ENCODE results near the gene ATP5F1E. TPM values are rescaled to one million over a fixed set of nuclear protein-coding genes. Genes with fewer than 3 reads are reported as not detected.

Gene ATP5F1E
- total RNA-seq, 2 donors from 2014 or later: 41.3 to 42.0 TPM

- H3K27me3 ChIP-seq: no peaks in the 10 kb centered on the region
- H3K9me3 ChIP-seq: no peaks in the 10 kb centered on the region
- no peak overlapping the region for H3K27ac ChIP-seq
- TF ChIP-seq CTCF (IDR thresholded peaks at IDR 0.05): no peak
- H3K36me3 ChIP-seq: peaks cover 79% of the 10 kb centered on the region
- H3K4me3 ChIP-seq: no peak overlapping the region
- H3K4me1 ChIP-seq: peaks cover 0 to 7% of the 10 kb centered on the region in 2 donors
- no peak for DNase-seq (ENCODE audit: low spot score)
Observed at GRCh38 chr20:58997141-58997770, 34.9 kb downstream of the ATP5F1E start.

- H3K4me1 ChIP-seq: peaks cover 0 to 7% of the 10 kb centered on the region in 2 donors
- peaks cover 81% of the 10 kb centered on the region for H3K36me3 ChIP-seq
- no peak for DNase-seq (ENCODE audit: low spot score)
- no peaks in the 10 kb centered on the region for H3K9me3 ChIP-seq
- no peaks in the 10 kb centered on the region for H3K27me3 ChIP-seq
- no peak overlapping the region for H3K27ac ChIP-seq
- no peak for TF ChIP-seq CTCF (IDR thresholded peaks at IDR 0.05)
- no peak overlapping the region for H3K4me3 ChIP-seq
Observed at GRCh38 chr20:58996226-58996611, 35.9 kb downstream of the ATP5F1E start.

- TF ChIP-seq CTCF (IDR thresholded peaks at IDR 0.05): no peak
- Histone ChIP-seq H3K27ac (no peak overlapping the region), H3K27me3 (no peaks in the 10 kb centered on the region), H3K9me3 (no peaks in the 10 kb centered on the region), H3K4me3 (no peak overlapping the region), H3K36me3 (peaks cover 81% of the 10 kb centered on the region), H3K4me1 (peaks cover 0 to 7% of the 10 kb centered on the region in 2 donors)
- no peak for DNase-seq (ENCODE audit: low spot score)
Observed at GRCh38 chr20:58995461-58996225, 36.5 kb downstream of the ATP5F1E start.

- no peak for TF ChIP-seq CTCF (IDR thresholded peaks at IDR 0.05)
- H3K27ac ChIP-seq: no peak overlapping the region
- H3K4me3 ChIP-seq: no peak overlapping the region
- H3K4me1 ChIP-seq: peaks cover 0 to 7% of the 10 kb centered on the region in 2 donors
- no peaks in the 10 kb centered on the region for H3K27me3 ChIP-seq
- no peaks in the 10 kb centered on the region for H3K9me3 ChIP-seq
- no peak for DNase-seq (ENCODE audit: low spot score)
- peaks cover 84% of the 10 kb centered on the region for H3K36me3 ChIP-seq
Observed at GRCh38 chr20:58994390-58995159, 37.6 kb downstream of the ATP5F1E start.

- no peak overlapping the region for H3K4me3 ChIP-seq
- no peak overlapping the region for H3K27ac ChIP-seq
- H3K27me3 ChIP-seq: no peaks in the 10 kb centered on the region
- DNase-seq (ENCODE audit: low spot score): no peak
- TF ChIP-seq CTCF (IDR thresholded peaks at IDR 0.05): no peak
- H3K36me3 ChIP-seq: peaks cover 94% of the 10 kb centered on the region
- no peaks in the 10 kb centered on the region for H3K9me3 ChIP-seq
- peaks cover 0 to 7% of the 10 kb centered on the region in 2 donors for H3K4me1 ChIP-seq
Observed at GRCh38 chr20:58993332-58994248, 38.5 kb downstream of the ATP5F1E start.
